GM12878 (cell line): Measurements from ENCODE around the gene CRYZL1. TPM values are rescaled to one million over a fixed set of nuclear protein-coding genes. Genes with fewer than 3 reads are reported as not detected.

ENCODE experiments used
- ATAC-seq: fragments of 200-7000 bp; cut with Tn5 transposase; 3 replicates; pipeline ENCODE4 v1.9.1; 2020; ENCODE audit warnings: mild to moderate bottlenecking, moderate library complexity
- BruUV-seq: library from RNA; stranded (reverse); fragments of 400-500 nt; replicated peaks from 2 replicates; lab custom pipeline; 2021; lab: Mats Ljungman, UMichigan
- CTCF ChIA-PET: fragments of 300-600 bp; sonication (Branson Sonifier 250); formaldehyde crosslinking; extraction: SDS; loops from one replicate; lab custom pipeline; 2021; ENCODE audit warnings: inconsistent platforms; lab: Yijun Ruan, JAX
- POLR2A ChIA-PET: fragments of 350-600 bp; formaldehyde crosslinking; extraction: SDS; loops from one replicate; lab custom pipeline; 2021; ENCODE audit warnings: inconsistent platforms; lab: Charles Lee
- RAD21 ChIA-PET: fragments of 300-600 bp; sonication (Branson Sonifier 250); formaldehyde crosslinking; loops from one replicate; lab custom pipeline; 2023; ENCODE audit warnings: antibody characterized with exemption; ENCODE audit not compliant: unreplicated experiment; lab: Charles Lee
- SMC1A ChIA-PET: fragments of 300-600 bp; sonication (Branson Sonifier 250); formaldehyde crosslinking; loops from one replicate; lab custom pipeline; 2023; ENCODE audit not compliant: unreplicated experiment, uncharacterized antibody; lab: Charles Lee
- DNase-seq: peaks from one replicate; pipeline ENCODE4 v3.0.0-alpha.2; 2011; ENCODE audit warnings: low read depth, low spot score
- FAIRE-seq: peaks from 3 replicates; lab custom pipeline; 2011; peaks lifted over from hg19 to GRCh38; lab: Jason Lieb, UNC
- H2AFZ ChIP-seq: 2 replicates; pipeline ENCODE4 v1.6.0; 2011; ENCODE audit warnings: low read depth, low read length, control low read depth; ENCODE audit not compliant: control insufficient read depth
- H3K27ac ChIP-seq: 2 replicates; pipeline ENCODE4 v1.5.1; 2011; ENCODE audit warnings: control low read depth; ENCODE audit not compliant: control insufficient read depth, insufficient read depth
- H3K27me3 ChIP-seq, 2 experiments: replicated peaks in 1 of 2; 2 replicates each; pipeline versions ENCODE4 v1.6.0 to v1.6.1; 2011; ENCODE audit warnings: low read length in 1 of 2; ENCODE audit not compliant: control insufficient read depth in 2 of 2, insufficient read depth in 2 of 2
- H3K36me3 ChIP-seq, 2 experiments: 2 replicates each; pipeline ENCODE4 v1.5.1; 2011; ENCODE audit warnings: low read length in 1 of 2; ENCODE audit not compliant: control insufficient read depth in 2 of 2, insufficient read depth in 2 of 2
- H3K4me1 ChIP-seq: 2 replicates; pipeline ENCODE4 v1.6.1; 2011; ENCODE audit warnings: mild to moderate bottlenecking, low read length, moderate library complexity, mixed read lengths; ENCODE audit not compliant: control insufficient read depth, insufficient read depth
- H3K4me2 ChIP-seq: 2 replicates; pipeline ENCODE4 v1.6.0; 2011; ENCODE audit warnings: control low read depth; ENCODE audit not compliant: control insufficient read depth, insufficient read depth
- H3K4me3 ChIP-seq: fragments of 200-600 bp; sonication (generic); 2 replicates; pipeline ENCODE4 v1.5.1; 2016
- H3K79me2 ChIP-seq: 2 replicates; pipeline ENCODE4 v1.6.0; 2011; ENCODE audit warnings: low read length; ENCODE audit not compliant: control insufficient read depth, insufficient read depth
- H3K9ac ChIP-seq: 2 replicates; pipeline ENCODE4 v1.8.0; 2011; ENCODE audit warnings: low read length, control low read depth, mixed read lengths; ENCODE audit not compliant: control insufficient read depth, insufficient read depth
- H3K9me3 ChIP-seq: replicated peaks from 3 replicates; pipeline ENCODE4 v1.5.1; 2011; ENCODE audit warnings: mild to moderate bottlenecking, low read length; ENCODE audit not compliant: control insufficient read depth, insufficient read depth
- H4K20me1 ChIP-seq: 2 replicates; pipeline ENCODE4 v1.6.0; 2011; ENCODE audit not compliant: control insufficient read depth, insufficient read depth
- DPF2 ChIP-seq: fragments of 450-650 bp; IDR thresholded peaks from 2 replicates; pipeline ENCODE4 v1.6.1; 2017; ENCODE audit warnings: mild to moderate bottlenecking
- GABPA ChIP-seq: IDR thresholded peaks from 2 replicates; pipeline ENCODE4 v1.6.1; 2014; ENCODE audit warnings: antibody characterized with exemption, low read depth, mild to moderate bottlenecking, inconsistent platforms
- NR2C2 ChIP-seq: IDR thresholded peaks from 2 replicates; pipeline ENCODE4 v1.6.1; 2011; ENCODE audit warnings: borderline replicate concordance, low read depth; ENCODE audit not compliant: control insufficient read depth, insufficient read length
- PAX8 ChIP-seq: fragments of 450-650 bp; IDR thresholded peaks from 2 replicates; pipeline ENCODE4 v1.6.1; 2017; ENCODE audit warnings: mild to moderate bottlenecking, moderate library complexity
- POLR2A ChIP-seq: IDR thresholded peaks from 2 replicates; pipeline ENCODE4 v1.6.1; 2011; ENCODE audit warnings: low read depth, mild to moderate bottlenecking, low read length
- SMAD5 ChIP-seq: IDR thresholded peaks from 2 replicates; pipeline ENCODE4 v1.6.1; 2016; ENCODE audit warnings: antibody characterized with exemption, low read depth
- SUZ12 ChIP-seq: fragments of 200-600 bp; sonication (generic); IDR thresholded peaks from one replicate; pipeline ENCODE4 v1.6.1; 2018; ENCODE audit warnings: antibody characterized with exemption, mild to moderate bottlenecking; ENCODE audit not compliant: unreplicated experiment
- ZNF207 ChIP-seq: fragments of 450-650 bp; IDR thresholded peaks from 2 replicates; pipeline ENCODE4 v1.6.1; 2014; ENCODE audit warnings: antibody characterized with exemption, mild to moderate bottlenecking, borderline replicate concordance
- ZZZ3 ChIP-seq: IDR thresholded peaks from 2 replicates; pipeline ENCODE4 v1.6.1; 2011; ENCODE audit warnings: low read depth; ENCODE audit not compliant: control insufficient read depth, insufficient read length
- WGBS: methylation state at CpG from one replicate; pipeline ENCODE4 v1.1.6; 2016; ENCODE audit warnings: low lambda C conversion rate; ENCODE audit not compliant: insufficient replicate concordance, insufficient coverage; ENCODE audit errors: missing lambda C conversion rate; 5-methylcytosine and 5-hydroxymethylcytosine counted together
- in situ Hi-C: fragments of 300-500 bp; cut with MboI; formaldehyde crosslinking; loops from 9 replicates; pipeline ENCODE4 v1.14.3; 2018; ENCODE audit warnings: mixed read lengths
- intact Hi-C: fragments of 100-400 bp; cut with micrococcal nuclease; formaldehyde crosslinking; loops from one replicate; pipeline ENCODE4 v1.14.2; 2022; ENCODE audit not compliant: unreplicated experiment
- polyA plus RNA-seq, 11 experiments: library from polyadenylated mRNA; depleted of rRNA in 4 of 11; unstranded in 6 of 11; stranded (reverse) in 5 of 11; fragments of >200 nt; fragmentation: Nextera tagmentation in 4 of 11; fragmentation: Illumina TruSeq in 1 of 11; extraction: Ambion mirVana in 4 of 11; extraction: Trizol in 1 of 11; gene quantifications; 1 replicate in 1 of 11; 2 replicates in 10 of 11; pipeline versions ENCODE4 v1.2.1 to v1.2.3, GENCODE V29; 2011 to 2016; ENCODE audit warnings: inconsistent platforms in 2 of 11, missing spikeins in 2 of 11, low read depth in 1 of 11
- total RNA-seq, 4 experiments: library from RNA; depleted of rRNA in 3 of 4; stranded (reverse); fragments of >200 nt in 3 of 4; fragmentation: Illumina TruSeq in 1 of 4; extraction: Trizol in 1 of 4; gene quantifications; 2 replicates each; pipeline versions ENCODE4 v1.2.1 to v1.2.3, GENCODE V29; 2013 to 2021
- TF ChIP-seq, protein P1 (sequence below): fragments of 450-650 bp; IDR thresholded peaks from 2 replicates; pipeline ENCODE4 v1.6.1; 2016; ENCODE audit warnings: mild to moderate bottlenecking
- TF ChIP-seq, protein P2 (sequence below): fragments of 150-350 bp; IDR thresholded peaks from 2 replicates; pipeline ENCODE4 v1.6.1; 2014; ENCODE audit warnings: mild to moderate bottlenecking, low read depth, low read length
- TF ChIP-seq, protein P3 (sequence below): fragments of 450-650 bp; IDR thresholded peaks from 2 replicates; pipeline ENCODE4 v1.6.1; 2016; ENCODE audit warnings: mild to moderate bottlenecking
- TF ChIP-seq, protein P4 (sequence below), 3 experiments: IDR thresholded peaks in 2 of 3; conservative IDR thresholded peaks in 1 of 3; 2 replicates each; pipeline ENCODE4 v1.5.1; 2011; ENCODE audit warnings: low read depth in 3 of 3, low read length in 3 of 3, mild to moderate bottlenecking in 3 of 3, control low read depth in 2 of 3, moderate library complexity in 2 of 3, inconsistent platforms in 1 of 3, mixed read lengths in 1 of 3; ENCODE audit not compliant: control insufficient read depth in 2 of 3, insufficient read depth in 1 of 3; ENCODE audit errors: extremely low read depth in 1 of 3

Gene CRYZL1
- total and polyA plus RNA-seq, 10 of the 15 experiments (the other 5 are each of a cell fraction or from before 2014, with no cell fraction given): 14.3 to 72.4 (median 30.7) TPM

DNA sequence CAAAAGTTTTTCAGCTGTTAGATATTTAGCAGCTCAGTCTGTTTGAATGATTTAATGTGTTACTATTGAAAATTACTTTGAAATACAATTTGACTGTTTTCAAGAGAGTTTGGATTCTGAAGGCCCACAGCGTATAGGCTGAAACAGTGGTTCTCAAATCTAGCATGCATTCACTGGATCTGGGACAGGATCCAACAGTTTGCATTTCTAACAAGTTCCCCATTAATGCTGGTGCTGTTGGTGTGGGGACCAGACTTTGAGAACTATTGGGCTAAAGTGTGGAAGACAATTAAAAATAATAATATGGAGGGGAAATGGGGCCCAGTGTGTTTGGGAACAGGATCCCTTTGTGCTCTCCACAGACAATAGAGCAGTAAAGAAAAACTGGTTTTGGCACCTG is 32.7 kb upstream of the CRYZL1 start:
- DNase-seq (no peak), ATAC-seq (no peak), FAIRE-seq (no peak)
- in situ Hi-C loops: no loop called here
- no peaks in the 10 kb centered on the region for H3K79me2 ChIP-seq
- intact Hi-C loops: no loop called here
- ChIA-PET CTCF (no interaction called here), RAD21 (no interaction called here), SMC1A (no interaction called here), POLR2A (no interaction called here)
- TF ChIP-seq GABPA: no peak
- TF ChIP-seq PAX8: no peak
- TF ChIP-seq, protein P1, sequence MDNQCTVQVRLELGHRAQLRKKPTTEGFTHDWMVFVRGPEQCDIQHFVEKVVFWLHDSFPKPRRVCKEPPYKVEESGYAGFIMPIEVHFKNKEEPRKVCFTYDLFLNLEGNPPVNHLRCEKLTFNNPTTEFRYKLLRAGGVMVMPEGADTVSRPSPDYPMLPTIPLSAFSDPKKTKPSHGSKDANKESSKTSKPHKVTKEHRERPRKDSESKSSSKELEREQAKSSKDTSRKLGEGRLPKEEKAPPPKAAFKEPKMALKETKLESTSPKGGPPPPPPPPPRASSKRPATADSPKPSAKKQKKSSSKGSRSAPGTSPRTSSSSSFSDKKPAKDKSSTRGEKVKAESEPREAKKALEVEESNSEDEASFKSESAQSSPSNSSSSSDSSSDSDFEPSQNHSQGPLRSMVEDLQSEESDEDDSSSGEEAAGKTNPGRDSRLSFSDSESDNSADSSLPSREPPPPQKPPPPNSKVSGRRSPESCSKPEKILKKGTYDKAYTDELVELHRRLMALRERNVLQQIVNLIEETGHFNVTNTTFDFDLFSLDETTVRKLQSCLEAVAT: no peak
- no peak for TF ChIP-seq SMAD5
- TF ChIP-seq, protein P2, sequence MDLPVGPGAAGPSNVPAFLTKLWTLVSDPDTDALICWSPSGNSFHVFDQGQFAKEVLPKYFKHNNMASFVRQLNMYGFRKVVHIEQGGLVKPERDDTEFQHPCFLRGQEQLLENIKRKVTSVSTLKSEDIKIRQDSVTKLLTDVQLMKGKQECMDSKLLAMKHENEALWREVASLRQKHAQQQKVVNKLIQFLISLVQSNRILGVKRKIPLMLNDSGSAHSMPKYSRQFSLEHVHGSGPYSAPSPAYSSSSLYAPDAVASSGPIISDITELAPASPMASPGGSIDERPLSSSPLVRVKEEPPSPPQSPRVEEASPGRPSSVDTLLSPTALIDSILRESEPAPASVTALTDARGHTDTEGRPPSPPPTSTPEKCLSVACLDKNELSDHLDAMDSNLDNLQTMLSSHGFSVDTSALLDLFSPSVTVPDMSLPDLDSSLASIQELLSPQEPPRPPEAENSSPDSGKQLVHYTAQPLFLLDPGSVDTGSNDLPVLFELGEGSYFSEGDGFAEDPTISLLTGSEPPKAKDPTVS: no peak
- no peak for TF ChIP-seq ZZZ3
- TF ChIP-seq, protein P3, sequence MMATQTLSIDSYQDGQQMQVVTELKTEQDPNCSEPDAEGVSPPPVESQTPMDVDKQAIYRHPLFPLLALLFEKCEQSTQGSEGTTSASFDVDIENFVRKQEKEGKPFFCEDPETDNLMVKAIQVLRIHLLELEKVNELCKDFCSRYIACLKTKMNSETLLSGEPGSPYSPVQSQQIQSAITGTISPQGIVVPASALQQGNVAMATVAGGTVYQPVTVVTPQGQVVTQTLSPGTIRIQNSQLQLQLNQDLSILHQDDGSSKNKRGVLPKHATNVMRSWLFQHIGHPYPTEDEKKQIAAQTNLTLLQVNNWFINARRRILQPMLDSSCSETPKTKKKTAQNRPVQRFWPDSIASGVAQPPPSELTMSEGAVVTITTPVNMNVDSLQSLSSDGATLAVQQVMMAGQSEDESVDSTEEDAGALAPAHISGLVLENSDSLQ: no peak
- no peak for TF ChIP-seq DPF2
- TF ChIP-seq POLR2A: no peak
- no peak for TF ChIP-seq ZNF207
- TF ChIP-seq, protein P4, sequence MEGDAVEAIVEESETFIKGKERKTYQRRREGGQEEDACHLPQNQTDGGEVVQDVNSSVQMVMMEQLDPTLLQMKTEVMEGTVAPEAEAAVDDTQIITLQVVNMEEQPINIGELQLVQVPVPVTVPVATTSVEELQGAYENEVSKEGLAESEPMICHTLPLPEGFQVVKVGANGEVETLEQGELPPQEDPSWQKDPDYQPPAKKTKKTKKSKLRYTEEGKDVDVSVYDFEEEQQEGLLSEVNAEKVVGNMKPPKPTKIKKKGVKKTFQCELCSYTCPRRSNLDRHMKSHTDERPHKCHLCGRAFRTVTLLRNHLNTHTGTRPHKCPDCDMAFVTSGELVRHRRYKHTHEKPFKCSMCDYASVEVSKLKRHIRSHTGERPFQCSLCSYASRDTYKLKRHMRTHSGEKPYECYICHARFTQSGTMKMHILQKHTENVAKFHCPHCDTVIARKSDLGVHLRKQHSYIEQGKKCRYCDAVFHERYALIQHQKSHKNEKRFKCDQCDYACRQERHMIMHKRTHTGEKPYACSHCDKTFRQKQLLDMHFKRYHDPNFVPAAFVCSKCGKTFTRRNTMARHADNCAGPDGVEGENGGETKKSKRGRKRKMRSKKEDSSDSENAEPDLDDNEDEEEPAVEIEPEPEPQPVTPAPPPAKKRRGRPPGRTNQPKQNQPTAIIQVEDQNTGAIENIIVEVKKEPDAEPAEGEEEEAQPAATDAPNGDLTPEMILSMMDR (IDR thresholded peaks at IDR 0.05 in 2 of 3, conservative IDR thresholded peaks at IDR 0.05 in 1 of 3; ENCODE audit: control insufficient read depth in 2 of 3, extremely low read depth in 1 of 3, insufficient read depth in 1 of 3, low read depth in 3 of 3, low read length in 3 of 3): no peak
- TF ChIP-seq NR2C2: no peak
- no peak for TF ChIP-seq SUZ12
- H3K9me3 ChIP-seq: no peaks in the 10 kb centered on the region
- H3K4me1 ChIP-seq: no peaks in the 10 kb centered on the region
- H3K36me3 ChIP-seq: no peaks in the 10 kb centered on the region
- no peak overlapping the region for H3K4me3 ChIP-seq
- 92% methylated on average over 1 of the region's 1 CpG for WGBS
- no peak overlapping the region for H3K4me2 ChIP-seq
- BruUV-seq: no TSS peak
- no peak overlapping the region for H2AFZ ChIP-seq
- no peaks in the 10 kb centered on the region for H3K27me3 ChIP-seq
- no peaks in the 10 kb centered on the region for H4K20me1 ChIP-seq
- no peak overlapping the region for H3K9ac ChIP-seq
- no peak overlapping the region for H3K27ac ChIP-seq
